ENCODE measurements around the gene FOXO6. TPM values are rescaled to one million over a fixed set of nuclear protein-coding genes. Genes with fewer than 3 reads are reported as not detected.

The FOXO6 gene
- total RNA-seq, 2 experiments from 2014 or later, result 1.2 to 2.2 TPM

DNA sequence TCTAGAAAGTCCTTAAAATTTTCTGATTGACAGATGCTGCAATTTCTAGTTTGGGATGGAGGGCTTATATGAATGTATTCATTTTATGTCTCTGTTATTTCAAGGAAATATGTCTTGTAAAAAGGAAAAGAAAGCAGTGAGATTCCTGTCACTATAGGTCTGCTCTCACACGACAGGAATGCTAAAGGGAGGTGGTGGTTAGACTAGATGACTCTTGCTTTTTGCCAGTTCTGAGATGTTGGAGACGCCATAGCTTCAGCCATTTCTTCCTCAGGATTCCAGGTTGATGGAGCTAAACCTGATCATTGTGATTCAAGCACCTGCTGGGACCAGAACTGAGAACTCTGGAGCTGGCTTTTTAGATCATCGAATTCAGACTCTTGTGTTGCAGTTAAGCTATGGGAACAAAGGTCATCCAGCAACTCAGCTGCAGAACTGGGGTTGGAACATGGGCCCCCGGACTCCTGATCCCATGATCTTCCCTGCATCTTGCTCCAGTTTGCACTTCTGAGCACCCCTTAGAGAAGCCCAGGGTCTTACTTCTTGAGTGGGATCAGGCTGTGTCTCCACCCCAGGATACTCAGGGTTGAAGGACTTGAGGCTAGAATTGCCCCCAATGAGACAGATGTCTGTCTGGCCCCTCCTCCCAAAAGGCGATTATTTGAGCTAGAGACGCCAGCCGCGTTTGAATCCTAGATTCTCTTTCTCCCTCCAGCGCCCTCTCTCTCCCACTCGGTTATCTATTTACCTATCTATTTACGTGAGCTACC, 46.7 kb upstream of the FOXO6 start:
- H3K4me3 ChIP-seq (ENCODE audit: low read length), result no peak overlapping the region
- TF ChIP-seq, protein P1, sequence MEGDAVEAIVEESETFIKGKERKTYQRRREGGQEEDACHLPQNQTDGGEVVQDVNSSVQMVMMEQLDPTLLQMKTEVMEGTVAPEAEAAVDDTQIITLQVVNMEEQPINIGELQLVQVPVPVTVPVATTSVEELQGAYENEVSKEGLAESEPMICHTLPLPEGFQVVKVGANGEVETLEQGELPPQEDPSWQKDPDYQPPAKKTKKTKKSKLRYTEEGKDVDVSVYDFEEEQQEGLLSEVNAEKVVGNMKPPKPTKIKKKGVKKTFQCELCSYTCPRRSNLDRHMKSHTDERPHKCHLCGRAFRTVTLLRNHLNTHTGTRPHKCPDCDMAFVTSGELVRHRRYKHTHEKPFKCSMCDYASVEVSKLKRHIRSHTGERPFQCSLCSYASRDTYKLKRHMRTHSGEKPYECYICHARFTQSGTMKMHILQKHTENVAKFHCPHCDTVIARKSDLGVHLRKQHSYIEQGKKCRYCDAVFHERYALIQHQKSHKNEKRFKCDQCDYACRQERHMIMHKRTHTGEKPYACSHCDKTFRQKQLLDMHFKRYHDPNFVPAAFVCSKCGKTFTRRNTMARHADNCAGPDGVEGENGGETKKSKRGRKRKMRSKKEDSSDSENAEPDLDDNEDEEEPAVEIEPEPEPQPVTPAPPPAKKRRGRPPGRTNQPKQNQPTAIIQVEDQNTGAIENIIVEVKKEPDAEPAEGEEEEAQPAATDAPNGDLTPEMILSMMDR (IDR thresholded peaks at IDR 0.05), result no peak
- Mint-ChIP-seq H3K4me3 (no peak overlapping the region), H3K9me3 (no peaks in the 10 kb centered on the region), H3K27me3 (no peaks in the 10 kb centered on the region), H3K27ac (no peak overlapping the region), H3K36me3 (ENCODE audit: low read depth) (no peaks in the 10 kb centered on the region), H3K4me1 (ENCODE audit: low read depth) (no peaks in the 10 kb centered on the region)
- H3K27me3 ChIP-seq (ENCODE audit: control insufficient read depth in 1 of 2, insufficient read depth in 2 of 2, low read length in 2 of 2), result no peaks in the 10 kb centered on the region
- DNase-seq (no peak), ATAC-seq (ENCODE audit: poor library complexity) (no peak)
- POLR2A ChIA-PET, result no interaction called here
- H3K27ac ChIP-seq (ENCODE audit: low read depth in 1 of 2, low read length in 2 of 2), result no peak overlapping the region
- H3K4me1 ChIP-seq (ENCODE audit: insufficient read depth, low read length), result no peaks in the 10 kb centered on the region
- intact Hi-C loops (cut with DNase I, micrococcal nuclease), result loop anchor here in 1 of 2 experiments (5.0 kb wide), 1 partner anchor 103 kb away; no protein-coding TSS in a partner anchor
- H3K36me3 ChIP-seq (ENCODE audit: insufficient read depth, low read length), result no peaks in the 10 kb centered on the region
- CTCF ChIA-PET, result no interaction called here
- H3K9me3 ChIP-seq (ENCODE audit: control insufficient read depth in 1 of 2, insufficient read depth in 1 of 2, low read length in 2 of 2), result no peaks in the 10 kb centered on the region

DNA sequence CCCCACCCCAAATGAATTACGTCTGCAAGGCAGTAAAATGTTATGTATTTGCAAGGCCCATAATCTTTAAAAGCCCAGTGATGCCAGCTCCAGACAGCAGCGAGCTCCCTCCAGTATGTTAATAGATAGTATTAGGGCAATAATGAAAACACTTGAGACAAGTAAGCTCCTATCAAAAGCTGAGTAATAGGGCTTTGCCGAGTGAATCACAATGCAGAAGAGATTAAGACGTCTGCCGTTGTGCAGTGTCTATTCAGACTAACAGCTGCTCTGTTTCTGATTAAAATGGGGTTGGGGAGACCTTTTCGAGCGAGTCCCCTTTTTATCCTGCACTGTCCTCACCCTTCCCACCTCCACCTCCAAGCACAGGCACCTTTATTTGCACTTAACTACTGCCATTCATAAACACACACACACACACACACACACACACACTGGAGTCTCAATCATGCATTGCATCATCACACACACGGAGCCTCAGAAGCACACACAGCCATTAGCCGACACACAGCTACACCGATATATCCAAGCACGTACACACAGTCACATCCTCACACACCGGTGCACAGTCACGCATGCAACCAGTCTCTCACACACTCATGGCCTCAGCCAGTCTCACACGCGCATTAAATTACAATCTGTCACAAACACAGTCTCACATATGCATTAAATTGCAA, 46.0 kb upstream of the FOXO6 start:
- H3K4me3 Mint-ChIP-seq, result no peak overlapping the region
- Histone ChIP-seq H3K27me3 (ENCODE audit: control insufficient read depth in 1 of 2, insufficient read depth in 2 of 2, low read length in 2 of 2) (no peaks in the 10 kb centered on the region), H3K36me3 (ENCODE audit: insufficient read depth, low read length) (no peaks in the 10 kb centered on the region), H3K27ac (ENCODE audit: low read depth in 1 of 2, low read length in 2 of 2) (no peak overlapping the region), H3K4me3 (ENCODE audit: low read length) (no peak overlapping the region), H3K9me3 (ENCODE audit: control insufficient read depth in 1 of 2, insufficient read depth in 1 of 2, low read length in 2 of 2) (no peaks in the 10 kb centered on the region), H3K4me1 (ENCODE audit: insufficient read depth, low read length) (no peaks in the 10 kb centered on the region)
- CTCF ChIA-PET, result no interaction called here
- no peaks in the 10 kb centered on the region for H3K36me3 Mint-ChIP-seq (ENCODE audit: low read depth)
- DNase-seq (no peak), ATAC-seq (ENCODE audit: poor library complexity) (no peak)
- no peaks in the 10 kb centered on the region for H3K9me3 Mint-ChIP-seq
- intact Hi-C loops (cut with DNase I, micrococcal nuclease), result no loop called here
- no peaks in the 10 kb centered on the region for H3K27me3 Mint-ChIP-seq
- H3K27ac Mint-ChIP-seq, result no peak overlapping the region
- no peaks in the 10 kb centered on the region for H3K4me1 Mint-ChIP-seq (ENCODE audit: low read depth)
- POLR2A ChIA-PET, result no interaction called here
- TF ChIP-seq, protein P1 (IDR thresholded peaks at IDR 0.05), result no peak

DNA sequence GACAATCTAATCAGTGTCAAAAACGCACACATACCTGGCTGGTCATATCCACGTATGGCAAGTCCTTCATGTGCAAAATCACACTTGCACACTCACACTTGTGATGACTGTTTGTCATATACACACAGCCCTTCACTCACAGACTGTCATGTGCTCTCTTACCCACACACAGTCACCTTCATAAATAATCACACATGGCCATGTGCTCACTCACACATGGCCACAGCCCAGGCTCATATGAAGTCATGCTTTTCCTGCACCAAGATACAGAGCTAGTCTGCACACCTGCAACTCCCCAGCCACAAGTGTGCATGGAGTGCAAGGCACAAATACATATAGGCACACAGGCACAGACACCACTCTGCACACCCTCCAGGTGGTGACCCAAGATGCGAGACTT, 45.4 kb upstream of the FOXO6 start:
- intact Hi-C loops (cut with DNase I, micrococcal nuclease), result no loop called here
- Histone ChIP-seq H3K27ac (ENCODE audit: low read depth in 1 of 2, low read length in 2 of 2) (no peak overlapping the region), H3K27me3 (ENCODE audit: control insufficient read depth in 1 of 2, insufficient read depth in 2 of 2, low read length in 2 of 2) (no peaks in the 10 kb centered on the region), H3K9me3 (ENCODE audit: control insufficient read depth in 1 of 2, insufficient read depth in 1 of 2, low read length in 2 of 2) (no peaks in the 10 kb centered on the region), H3K4me3 (ENCODE audit: low read length) (no peak overlapping the region), H3K4me1 (ENCODE audit: insufficient read depth, low read length) (no peaks in the 10 kb centered on the region), H3K36me3 (ENCODE audit: insufficient read depth, low read length) (no peaks in the 10 kb centered on the region)
- ATAC-seq (ENCODE audit: poor library complexity) (no peak), DNase-seq (no peak)
- Mint-ChIP-seq H3K27me3 (no peaks in the 10 kb centered on the region), H3K36me3 (ENCODE audit: low read depth) (no peaks in the 10 kb centered on the region), H3K27ac (no peak overlapping the region), H3K4me1 (ENCODE audit: low read depth) (no peaks in the 10 kb centered on the region), H3K9me3 (no peaks in the 10 kb centered on the region), H3K4me3 (no peak overlapping the region)
- TF ChIP-seq, protein P1 (IDR thresholded peaks at IDR 0.05), result no peak
- POLR2A ChIA-PET, result no interaction called here
- CTCF ChIA-PET, result no interaction called here

All from CD4-positive, alpha-beta T cell (primary cell).